GM12874 (cell line): Measurements from ENCODE around the gene KRT81.

Source experiments
- CTCF ChIP-seq: IDR thresholded peaks from 2 replicates; pipeline ENCODE4 v1.5.1; 2011; ENCODE audit warnings: low read depth, mild to moderate bottlenecking, control low read depth, low read length, moderate library complexity; ENCODE audit not compliant: insufficient read depth

KRT81 gene

GRCh38 chr12:52243856-52244614, 47.3 kb downstream of the KRT81 start:
- TF ChIP-seq CTCF = no peak

- TF ChIP-seq CTCF = no peak
These were observed 48.0 kb downstream of the KRT81 start for GRCh38 chr12:52243259-52243855.

- no peak for TF ChIP-seq CTCF
These were observed 48.7 kb downstream of the KRT81 start for GRCh38 chr12:52242442-52243258.

GRCh38 chr12:52241205-52241842, 50.0 kb downstream of the KRT81 start:
- no peak for TF ChIP-seq CTCF

GRCh38 chr12:52239767-52240166, 51.6 kb downstream of the KRT81 start:
- no peak for TF ChIP-seq CTCF

- TF ChIP-seq CTCF = no peak
These were observed 52.3 kb downstream of the KRT81 start for GRCh38 chr12:52238916-52239646.
